Tibial nerve (tissue), 4 donors: ENCODE results near the gene KAZN.

ENCODE experiments used
- CTCF ChIP-seq, 5 experiments: fragments of 200-600 bp in 3 of 5; fragments of 450-650 bp in 2 of 5; sonication (generic) in 3 of 5; IDR thresholded peaks; one replicate each; pipeline ENCODE4 v1.5.1; 2016 to 2019; ENCODE audit warnings: antibody characterized with exemption in 5 of 5, mild to moderate bottlenecking in 3 of 5, moderate library complexity in 2 of 5
- EP300 ChIP-seq, 2 donors: sonication (generic); formaldehyde crosslinking; IDR thresholded peaks; one replicate each; pipeline ENCODE4 v1.6.1; 2017; ENCODE audit warnings: antibody characterized with exemption in 2 of 2, mild to moderate bottlenecking in 1 of 2
- POLR2A ChIP-seq, 2 donors: fragments of 450-650 bp; IDR thresholded peaks; one replicate each; pipeline ENCODE4 v1.6.1; 2017; ENCODE audit warnings: antibody characterized with exemption in 2 of 2, mild to moderate bottlenecking in 2 of 2, moderate library complexity in 2 of 2

DNA sequence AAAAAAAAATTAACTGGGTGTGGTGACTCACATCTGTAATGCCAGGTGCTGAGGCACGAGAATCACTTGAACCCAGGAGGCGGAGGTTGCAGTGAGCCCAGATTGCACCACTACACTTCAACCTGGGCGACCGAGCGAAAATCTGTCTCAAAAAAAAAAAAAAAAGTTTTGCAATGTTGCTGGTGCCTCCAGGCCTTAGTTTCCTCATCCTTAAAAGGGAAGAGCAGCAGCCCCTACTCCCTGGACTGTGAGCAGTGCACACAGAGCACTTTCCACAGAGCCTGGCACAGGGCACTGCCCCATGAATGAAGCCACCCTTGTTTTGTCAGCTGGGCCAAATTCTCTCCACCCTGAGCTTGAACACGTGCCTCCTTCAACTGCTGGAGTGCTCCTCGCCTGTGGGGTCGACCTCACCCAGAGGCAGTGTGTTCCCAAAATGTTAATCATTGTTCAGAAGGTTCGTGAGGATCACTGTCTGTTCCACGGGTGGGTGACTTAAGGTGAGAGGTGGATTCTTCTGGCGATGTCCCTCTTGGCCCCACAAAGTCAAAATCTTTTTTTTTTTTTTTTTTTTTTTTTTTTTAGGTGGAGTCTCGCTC is 402.9 kb downstream of the KAZN start:
- TF ChIP-seq POLR2A (IDR thresholded peaks at IDR 0.05) (no peak), CTCF (IDR thresholded peaks at IDR 0.05) (no peak), EP300 (IDR thresholded peaks at IDR 0.05) (no peak)
